Muscle of leg (tissue), 16 donors: ENCODE results near the gene PLCL1. TPM values are rescaled to one million over a fixed set of nuclear protein-coding genes. Genes with fewer than 3 reads are reported as not detected.

Experiments
- DNase-seq: peaks from one replicate; pipeline ENCODE4 v3.0.0; 2013
- H3K27ac ChIP-seq: one replicate; pipeline ENCODE4 v1.5.1; 2013; ENCODE audit warnings: mild to moderate bottlenecking, low read length, control low read depth
- H3K27me3 ChIP-seq: one replicate; pipeline ENCODE4 v1.6.1; 2013; ENCODE audit warnings: low read length; ENCODE audit not compliant: control insufficient read depth, insufficient read depth
- H3K36me3 ChIP-seq: one replicate; pipeline ENCODE4 v1.6.1; 2013; ENCODE audit warnings: low read length; ENCODE audit not compliant: control insufficient read depth, insufficient read depth
- H3K4me1 ChIP-seq: one replicate; pipeline ENCODE4 v1.6.1; 2013; ENCODE audit warnings: low read length; ENCODE audit not compliant: control insufficient read depth, insufficient read depth
- H3K4me3 ChIP-seq: one replicate; pipeline ENCODE4 v1.5.1; 2013; ENCODE audit warnings: low read length, control low read depth
- H3K9me3 ChIP-seq: replicated peaks from 2 replicates; pipeline ENCODE4 v1.6.1; 2013; ENCODE audit warnings: low read depth, low read length; ENCODE audit not compliant: control insufficient read depth
- WGBS: methylation state at CpG from one replicate; pipeline ENCODE4 v1.1.5; 2013; ENCODE audit warnings: missing lambda C conversion rate; ENCODE audit not compliant: insufficient coverage; 5-methylcytosine and 5-hydroxymethylcytosine counted together
- long read RNA-seq, 11 donors: transcript quantifications; one replicate each; lab custom pipeline, GENCODE V29; 2026
- polyA plus RNA-seq, 8 donors: library from polyadenylated mRNA; unstranded; fragments of 120-200 nt; gene quantifications; one replicate each; pipeline versions ENCODE4 v1.2.1 to v1.2.3, GENCODE V29; 2013; ENCODE audit warnings: inconsistent platforms in 1 of 8, low replicate concordance in 1 of 8; ENCODE audit not compliant: insufficient read length in 8 of 8, insufficient read depth in 1 of 8
- total RNA-seq: library from RNA; stranded (reverse); fragments of 120-200 nt; gene quantifications from one replicate; pipeline ENCODE4 v1.2.4, GENCODE V29; 2013

The PLCL1 gene
- total RNA-seq (13.4 TPM), polyA plus RNA-seq (10 to 100 TPM in 7 of 8 donors, 1 to 10 TPM in 1; 9.5 to 17.7 (median 12.5) TPM)
- long read RNA-seq, donor 1, full-length matches to known transcripts: 1 of 1 reads
- long read RNA-seq, donor 1, partial matches to known transcripts: 0 of 1 reads
- long read RNA-seq, donor 1, other reads (novel, unspliced or antisense): 0 of 1 reads
- long read RNA-seq, donor 2: 0 reads
- long read RNA-seq, donor 3, full-length matches to known transcripts: 5 of 5 reads
- long read RNA-seq, donor 3, partial matches to known transcripts: 0 of 5 reads
- long read RNA-seq, donor 3, other reads (novel, unspliced or antisense): 0 of 5 reads
- long read RNA-seq, donor 4: 0 reads
- long read RNA-seq, donor 5, full-length matches to known transcripts: 8 of 8 reads
- long read RNA-seq, donor 5, partial matches to known transcripts: 0 of 8 reads
- long read RNA-seq, donor 5, other reads (novel, unspliced or antisense): 0 of 8 reads
- long read RNA-seq, donor 6, full-length matches to known transcripts: 2 of 2 reads
- long read RNA-seq, donor 6, partial matches to known transcripts: 0 of 2 reads
- long read RNA-seq, donor 6, other reads (novel, unspliced or antisense): 0 of 2 reads
- long read RNA-seq, donor 7: 0 reads
- long read RNA-seq, donor 8, full-length matches to known transcripts: 2 of 2 reads
- long read RNA-seq, donor 8, partial matches to known transcripts: 0 of 2 reads
- long read RNA-seq, donor 8, other reads (novel, unspliced or antisense): 0 of 2 reads
- long read RNA-seq, donor 9, full-length matches to known transcripts: 5 of 5 reads
- long read RNA-seq, donor 9, partial matches to known transcripts: 0 of 5 reads
- long read RNA-seq, donor 9, other reads (novel, unspliced or antisense): 0 of 5 reads
- long read RNA-seq, donor 10, full-length matches to known transcripts: 3 of 3 reads
- long read RNA-seq, donor 10, partial matches to known transcripts: 0 of 3 reads
- long read RNA-seq, donor 10, other reads (novel, unspliced or antisense): 0 of 3 reads
- long read RNA-seq, donor 11, full-length matches to known transcripts: 2 of 2 reads
- long read RNA-seq, donor 11, partial matches to known transcripts: 0 of 2 reads
- long read RNA-seq, donor 11, other reads (novel, unspliced or antisense): 0 of 2 reads

DNA sequence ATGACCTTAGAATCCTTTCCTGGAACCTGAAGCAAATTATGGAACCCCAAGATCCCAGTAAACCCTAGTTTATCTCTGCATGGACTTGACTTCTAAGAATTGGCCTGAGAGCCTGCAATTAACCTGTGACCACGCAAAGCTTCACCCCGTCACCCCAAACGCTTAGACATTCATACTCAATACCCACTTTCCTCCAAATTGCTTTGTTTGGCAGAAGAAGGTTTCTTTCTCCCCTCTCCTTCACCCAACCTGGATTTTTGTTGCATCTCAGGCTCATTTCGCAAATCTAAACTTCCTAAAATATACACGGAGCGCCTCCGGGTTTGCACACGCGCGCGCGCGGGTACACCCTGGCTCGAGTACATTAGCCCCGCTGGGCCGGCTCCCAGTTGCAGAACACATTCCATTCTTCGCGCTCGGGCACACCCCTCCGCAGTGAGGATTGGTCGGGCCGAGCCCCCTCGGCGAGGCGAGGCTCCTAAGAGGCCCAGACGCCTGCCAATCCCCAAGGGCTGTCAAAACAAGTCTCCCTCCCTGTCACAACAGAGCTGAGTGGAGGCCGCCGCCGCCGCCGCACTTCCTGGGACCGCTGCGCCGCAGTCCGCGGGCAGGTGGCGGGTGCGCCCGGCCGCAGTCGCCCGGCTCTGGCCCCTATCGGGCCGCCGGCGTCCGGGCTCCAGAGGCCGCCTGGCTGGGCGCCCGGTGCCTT is at the start of gene PLCL1:
Gene PLCL1 (plus strand): TSS at position 545 of the 709 bp plus-strand sequence.
- DNase-seq: peak; percentile 94
- Histone ChIP-seq H3K9me3 (no peaks in the 10 kb centered on the region), H3K4me1 (peaks cover 6% of the 10 kb centered on the region), H3K36me3 (no peaks in the 10 kb centered on the region), H3K27ac (peak within 1 kb of the TSS; percentile 57), H3K4me3 (peak within 1 kb of the TSS; percentile 71), H3K27me3 (peaks cover 8% of the 10 kb centered on the region)
- WGBS: 0% methylated on average over 49 of the region's 50 CpGs

DNA sequence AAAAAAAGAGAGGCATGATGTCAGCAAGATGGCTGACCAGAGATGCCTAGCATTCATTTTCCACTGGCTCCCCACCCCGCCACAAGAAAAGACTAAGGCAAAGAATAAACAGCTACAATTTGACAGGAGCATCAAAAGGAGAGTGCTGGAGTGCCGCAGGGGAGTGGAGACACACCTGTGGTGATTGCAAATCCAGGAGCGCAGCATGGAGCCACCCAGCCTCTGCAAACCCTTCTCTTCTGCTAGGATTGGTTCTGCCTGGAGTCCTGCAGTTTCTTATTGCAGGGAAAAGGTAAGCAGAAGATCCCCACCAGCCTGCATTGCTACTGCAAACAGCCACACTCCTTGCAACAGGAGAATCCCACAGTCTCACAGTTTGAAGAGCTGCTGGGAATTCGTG is 45.4 kb upstream of the PLCL1 start:
- no peak overlapping the region for H3K27ac ChIP-seq
- no peaks in the 10 kb centered on the region for H3K4me1 ChIP-seq
- DNase-seq: no peak
- no peaks in the 10 kb centered on the region for H3K36me3 ChIP-seq
- no peaks in the 10 kb centered on the region for H3K27me3 ChIP-seq
- peaks cover 14% of the 10 kb centered on the region for H3K9me3 ChIP-seq
- WGBS: 88% methylated on average over 1 of the region's 4 CpGs
- H3K4me3 ChIP-seq: no peak overlapping the region

DNA sequence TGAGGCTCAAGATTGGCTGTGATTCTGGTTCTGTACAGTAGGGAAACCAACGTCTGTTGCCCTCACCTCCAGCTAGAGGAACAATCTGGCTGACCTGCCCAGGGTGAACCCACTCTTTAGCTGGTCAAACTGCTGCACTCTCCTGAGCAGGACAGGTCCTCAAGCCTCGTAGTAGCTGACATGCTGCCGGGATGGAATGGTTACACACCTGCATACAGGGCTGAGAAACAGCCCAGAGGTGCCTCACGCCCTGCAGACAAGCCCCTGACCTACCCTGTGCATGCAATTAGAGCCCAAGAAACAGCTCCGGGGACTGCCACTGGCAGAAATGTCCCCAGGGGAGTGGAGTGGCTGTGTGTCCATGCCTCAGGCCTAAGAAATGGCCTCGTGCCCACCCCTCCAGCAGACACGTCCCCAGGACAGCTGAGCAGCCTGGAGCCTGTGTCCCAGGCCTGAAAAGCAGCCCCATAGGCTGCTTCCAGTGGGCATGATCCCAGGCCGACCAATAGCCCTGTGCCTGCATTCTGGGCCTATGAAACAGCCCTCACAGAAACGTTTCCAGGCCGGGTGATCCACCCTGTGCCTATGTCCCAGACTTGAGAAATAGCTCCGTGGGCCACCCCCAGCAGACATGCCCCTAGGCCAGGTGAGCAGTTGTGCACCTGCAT is 44.6 kb upstream of the PLCL1 start:
- no peaks in the 10 kb centered on the region for H3K4me1 ChIP-seq
- DNase-seq: no peak
- no peak overlapping the region for H3K27ac ChIP-seq
- H3K4me3 ChIP-seq: no peak overlapping the region
- WGBS: 81% methylated on average over 11 of the region's 11 CpGs
- no peaks in the 10 kb centered on the region for H3K36me3 ChIP-seq
- H3K9me3 ChIP-seq: peaks cover 14% of the 10 kb centered on the region
- no peaks in the 10 kb centered on the region for H3K27me3 ChIP-seq

DNA sequence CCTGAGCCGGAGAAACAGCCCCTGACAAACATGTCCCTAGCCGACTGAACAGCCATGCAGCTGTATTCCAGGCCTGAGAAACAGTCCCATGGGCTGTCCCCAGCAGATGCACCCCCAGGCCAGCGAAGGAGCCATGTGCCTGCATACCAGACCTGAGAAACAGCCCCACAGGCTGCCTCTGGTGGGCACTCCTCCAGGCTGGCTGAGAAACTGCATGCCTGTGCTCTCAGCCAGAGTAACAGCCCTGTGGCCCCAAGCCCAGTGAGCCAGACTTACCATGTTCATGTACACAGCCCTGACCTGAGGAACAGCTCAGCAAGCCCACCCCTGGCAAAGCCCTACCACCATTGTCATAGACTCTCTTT is 44.1 kb upstream of the PLCL1 start:
- Histone ChIP-seq H3K9me3 (peaks cover 14% of the 10 kb centered on the region), H3K36me3 (no peaks in the 10 kb centered on the region), H3K27me3 (no peaks in the 10 kb centered on the region), H3K27ac (no peak overlapping the region), H3K4me1 (no peaks in the 10 kb centered on the region), H3K4me3 (no peak overlapping the region)
- DNase-seq: no peak
- WGBS: 71% methylated on average over 3 of the region's 3 CpGs

DNA sequence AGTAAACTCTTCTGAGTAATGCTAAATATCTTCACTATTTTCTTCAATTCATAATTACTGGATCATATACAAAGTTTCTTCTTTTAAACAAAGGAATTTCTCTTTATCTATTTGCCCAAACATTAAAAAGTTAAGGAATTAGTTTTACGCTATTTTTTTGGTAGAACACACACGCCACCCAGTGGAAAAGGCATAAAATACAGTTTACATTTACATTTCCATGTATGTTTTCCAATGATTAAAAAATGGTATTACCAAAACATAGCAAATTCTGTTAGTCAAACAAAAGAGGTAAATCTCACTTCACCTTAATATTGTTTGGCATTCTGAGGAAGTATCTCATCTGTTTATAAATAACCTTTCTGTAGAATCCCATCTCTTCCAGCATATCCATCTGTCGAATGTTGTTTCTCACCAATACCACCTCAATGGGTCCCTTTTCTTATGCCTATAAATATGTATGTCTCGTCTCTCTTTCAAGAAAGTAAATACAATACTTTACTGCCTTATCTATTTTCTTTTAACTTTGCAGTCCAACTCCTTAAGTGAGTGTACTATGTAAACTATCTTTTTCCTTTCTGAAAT is 26.5 kb upstream of the PLCL1 start:
- H3K36me3 ChIP-seq: no peaks in the 10 kb centered on the region
- H3K27me3 ChIP-seq: no peaks in the 10 kb centered on the region
- no peaks in the 10 kb centered on the region for H3K4me1 ChIP-seq
- H3K27ac ChIP-seq: no peak overlapping the region
- H3K9me3 ChIP-seq: no peaks in the 10 kb centered on the region
- no CpG with 5 or more reads among the region's 4 CpGs for WGBS
- peak; percentile 50 for DNase-seq
- H3K4me3 ChIP-seq: no peak overlapping the region

DNA sequence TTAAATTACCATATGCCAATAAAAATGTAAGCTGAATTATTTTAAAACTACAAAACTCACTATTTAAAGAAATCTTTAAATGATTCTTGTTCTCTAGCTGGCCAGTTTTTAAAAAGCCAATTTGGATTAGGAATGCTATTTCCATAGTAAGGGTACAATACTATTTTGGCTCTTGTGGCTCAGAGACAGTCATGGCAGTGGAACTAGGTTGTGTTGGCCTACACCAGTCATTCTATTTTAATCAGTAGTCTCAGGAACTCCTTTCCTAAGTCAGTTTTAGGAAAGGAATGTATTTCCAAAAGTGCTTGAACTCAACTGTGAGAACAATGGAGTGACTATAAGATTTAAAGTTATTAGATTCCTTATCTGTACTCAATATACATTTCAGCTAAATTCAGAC is 25.1 kb upstream of the PLCL1 start:
- DNase-seq: no peak
- H3K9me3 ChIP-seq: no peaks in the 10 kb centered on the region
- H3K27ac ChIP-seq: no peak overlapping the region
- H3K4me1 ChIP-seq: no peaks in the 10 kb centered on the region
- H3K36me3 ChIP-seq: no peaks in the 10 kb centered on the region
- H3K27me3 ChIP-seq: no peaks in the 10 kb centered on the region
- no peak overlapping the region for H3K4me3 ChIP-seq

DNA sequence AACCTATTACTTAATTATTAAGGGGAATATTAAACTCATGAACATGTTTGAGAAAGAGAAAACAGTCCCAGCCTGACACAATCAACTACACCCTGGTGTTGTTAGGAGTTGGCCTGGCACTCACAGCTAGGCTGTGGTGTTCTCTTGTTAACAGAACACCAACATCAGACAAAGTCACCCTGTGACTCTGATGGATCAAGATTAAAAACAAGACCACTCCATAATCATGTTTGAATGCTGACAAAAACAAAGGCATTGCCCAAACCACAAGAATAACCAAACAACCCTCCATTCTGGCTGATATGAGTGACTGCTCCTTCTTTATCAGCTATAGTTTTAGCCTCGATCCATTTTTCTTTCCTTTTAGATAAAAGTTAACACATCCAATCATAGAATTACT is 22.3 kb upstream of the PLCL1 start:
- WGBS: 67% methylated on average over 1 of the region's 1 CpG
- H3K9me3 ChIP-seq: no peaks in the 10 kb centered on the region
- no peaks in the 10 kb centered on the region for H3K36me3 ChIP-seq
- no peak for DNase-seq
- no peak overlapping the region for H3K27ac ChIP-seq
- H3K27me3 ChIP-seq: peaks cover 17% of the 10 kb centered on the region
- no peak overlapping the region for H3K4me3 ChIP-seq
- H3K4me1 ChIP-seq: peaks cover 3% of the 10 kb centered on the region

DNA sequence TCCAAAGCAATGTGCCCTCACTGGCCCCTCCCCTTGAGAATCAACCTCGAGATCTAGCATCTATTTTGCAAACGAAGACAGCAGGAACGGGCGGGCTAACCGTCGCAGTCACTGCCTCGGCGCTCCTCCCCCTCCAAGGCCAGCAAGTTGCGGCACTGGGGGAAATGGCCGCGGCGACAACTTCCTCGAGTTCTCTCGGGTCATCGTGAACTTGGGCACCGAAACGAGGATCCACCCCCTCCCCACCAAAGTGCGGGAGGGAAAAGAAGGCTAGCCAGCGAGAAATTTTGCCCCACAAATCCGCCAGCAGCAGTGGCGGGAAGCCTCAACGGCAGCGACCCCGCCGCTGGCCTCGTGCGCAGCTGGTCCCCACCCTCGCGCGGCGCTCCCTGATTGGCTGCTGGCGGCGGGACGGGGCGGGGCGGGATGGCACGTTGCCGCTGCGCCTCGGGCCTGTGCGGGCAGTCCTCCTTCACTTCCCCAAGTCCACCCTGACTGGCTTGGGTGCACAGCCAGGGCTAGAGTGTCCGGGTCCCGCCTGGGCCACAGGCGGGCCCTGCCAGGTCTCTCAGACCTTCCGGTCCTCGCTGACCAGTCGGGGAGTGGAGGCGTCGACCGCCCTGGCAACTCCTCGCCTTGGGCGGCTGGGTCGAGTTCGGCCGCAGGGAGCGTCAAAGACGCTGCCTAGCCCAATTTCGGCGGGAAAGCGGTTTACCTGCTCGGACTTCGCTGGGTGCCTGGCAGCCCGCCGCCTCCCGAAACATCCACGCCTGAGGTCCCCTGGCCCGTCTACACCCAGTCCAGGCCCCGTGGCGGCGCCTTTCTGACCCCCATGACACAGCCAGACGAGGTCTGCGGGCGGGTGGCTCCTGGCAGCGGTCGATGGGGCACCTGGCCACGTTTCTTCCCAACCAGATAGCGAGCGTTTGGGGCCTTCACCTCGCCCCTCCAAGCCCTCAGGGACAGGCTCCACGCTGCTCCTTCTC is 19.1 kb upstream of the PLCL1 start, which contains the start of gene BOLL:
Gene BOLL (minus strand): TSS at position 364 of the 986 bp plus-strand sequence. CDS start 3,469 bp downstream, outside the sequence.
- no peaks in the 10 kb centered on the region for H3K36me3 ChIP-seq
- 89% methylated on average over 69 of the region's 80 CpGs for WGBS
- peaks cover 3% of the 10 kb centered on the region for H3K4me1 ChIP-seq
- no peak within 1 kb of the TSS for H3K27ac ChIP-seq
- H3K27me3 ChIP-seq: peaks cover 20% of the 10 kb centered on the region
- no peaks in the 10 kb centered on the region for H3K9me3 ChIP-seq
- no peak for DNase-seq
- H3K4me3 ChIP-seq: peak within 1 kb of the TSS; percentile 51
